Spinal cord (tissue), 10 donors: ENCODE data around the gene WSCD2. TPM values are rescaled to one million over a fixed set of nuclear protein-coding genes. Genes with fewer than 3 reads are reported as not detected.
A peak's percentile ranks its signal among the peaks of the same experiment; 100 is the strongest.

ENCODE experiments used
- DNase-seq, 6 donors: peaks; one replicate each; pipeline versions ENCODE4 v3.0.0 to v3.0.0-alpha.2; 2013 to 2015; ENCODE audit warnings: low spot score in 6 of 6, low read depth in 4 of 6
- H3K27ac ChIP-seq: one replicate; pipeline ENCODE4 v1.5.1; 2013; ENCODE audit warnings: low read depth, low read length, control low read depth
- H3K27me3 ChIP-seq: one replicate; pipeline ENCODE4 v1.6.1; 2013; ENCODE audit warnings: low read length; ENCODE audit not compliant: control insufficient read depth, insufficient read depth
- H3K36me3 ChIP-seq: one replicate; pipeline ENCODE4 v1.6.1; 2013; ENCODE audit warnings: low read length; ENCODE audit not compliant: control insufficient read depth, insufficient read depth
- H3K4me1 ChIP-seq: one replicate; pipeline ENCODE4 v1.6.1; 2013; ENCODE audit warnings: low read length; ENCODE audit not compliant: control insufficient read depth, insufficient read depth
- H3K4me3 ChIP-seq: one replicate; pipeline ENCODE4 v1.5.1; 2013; ENCODE audit warnings: low read depth, low read length, control low read depth
- H3K9me3 ChIP-seq: one replicate; pipeline ENCODE4 v1.6.1; 2013; ENCODE audit warnings: low read length; ENCODE audit not compliant: control insufficient read depth, insufficient read depth
- WGBS: methylation state at CpG from one replicate; pipeline ENCODE4 v1.1.5; 2013; ENCODE audit warnings: missing lambda C conversion rate; ENCODE audit not compliant: insufficient coverage; 5-methylcytosine and 5-hydroxymethylcytosine counted together
- long read RNA-seq, 4 donors: transcript quantifications; one replicate each; lab custom pipeline, GENCODE V29; 2026
- polyA plus RNA-seq, 2 donors: library from polyadenylated mRNA; unstranded; fragments of 120-200 nt; gene quantifications; one replicate each; pipeline ENCODE4 v1.2.1, GENCODE V29; 2013; ENCODE audit not compliant: insufficient read length in 2 of 2
- total RNA-seq, 2 donors: library from RNA; depleted of rRNA in 1 of 2; stranded (reverse); fragments of 120-200 nt in 1 of 2; fragments of >200 nt in 1 of 2; gene quantifications; one replicate each; pipeline versions ENCODE4 v1.2.3 to v1.2.4, GENCODE V29; 2013 to 2014
- donor health status: healthy.

Gene WSCD2
- total RNA-seq (10 to 100 TPM in 1 of 2 donors, 1 to 10 TPM in 1; 6.1 to 17.4 TPM), polyA plus RNA-seq (10 to 100 TPM; 11.6 to 12.0 TPM)
- long read RNA-seq, donor 1, full-length matches to known transcripts, result 1 of 1 reads
- long read RNA-seq, donor 1, partial matches to known transcripts, result 0 of 1 reads
- long read RNA-seq, donor 1, other reads (novel, unspliced or antisense), result 0 of 1 reads
- long read RNA-seq, donor 2, result 0 reads
- long read RNA-seq, donor 3, result 0 reads
- long read RNA-seq, donor 4, result 0 reads

GRCh38 chr12:108129017-108129812 lies at the start of gene WSCD2:
WSCD2 (plus strand) TSS chr12:108129288; CDS start chr12:108195833, 66,545 bp downstream.
- peaks cover 25% of the 10 kb centered on the region for H3K4me1 ChIP-seq
- H3K4me3 ChIP-seq, result peak within 1 kb of the TSS; percentile 57
- 3% methylated on average over 74 of the region's 74 CpGs for WGBS
- H3K36me3 ChIP-seq, result no peaks in the 10 kb centered on the region
- H3K27me3 ChIP-seq, result no peaks in the 10 kb centered on the region
- H3K27ac ChIP-seq, result peak within 1 kb of the TSS; percentile 64
- DNase-seq, result peak in 5 of 6 donors; percentile 55 to 95 (median 61)
- H3K9me3 ChIP-seq, result no peaks in the 10 kb centered on the region

- Histone ChIP-seq H3K36me3 (no peaks in the 10 kb centered on the region), H3K4me3 (no peak overlapping the region), H3K27ac (no peak overlapping the region), H3K9me3 (no peaks in the 10 kb centered on the region), H3K4me1 (peaks cover 7% of the 10 kb centered on the region), H3K27me3 (no peaks in the 10 kb centered on the region)
- no peak for DNase-seq
- WGBS, result 100% methylated on average over 1 of the region's 1 CpG
Measured at GRCh38 chr12:108079721-108080120, 49.4 kb upstream of the WSCD2 start.

- no peaks in the 10 kb centered on the region for H3K9me3 ChIP-seq
- WGBS, result 35% methylated on average over 4 of the region's 7 CpGs
- H3K36me3 ChIP-seq, result no peaks in the 10 kb centered on the region
- H3K4me1 ChIP-seq, result peaks cover 7% of the 10 kb centered on the region
- H3K27me3 ChIP-seq, result no peaks in the 10 kb centered on the region
- no peak overlapping the region for H3K4me3 ChIP-seq
- peak in 2 of 6 donors; percentile 11 to 80 for DNase-seq
- H3K27ac ChIP-seq, result no peak overlapping the region
Measured at GRCh38 chr12:108080363-108080762, 48.7 kb upstream of the WSCD2 start.

- no peak for DNase-seq
- no CpG with 5 or more reads among the region's 1 CpG for WGBS
- no peak overlapping the region for H3K27ac ChIP-seq
- no peaks in the 10 kb centered on the region for H3K27me3 ChIP-seq
- H3K9me3 ChIP-seq, result no peaks in the 10 kb centered on the region
- no peak overlapping the region for H3K4me3 ChIP-seq
- no peaks in the 10 kb centered on the region for H3K36me3 ChIP-seq
- peaks cover 3% of the 10 kb centered on the region for H3K4me1 ChIP-seq
Measured at GRCh38 chr12:108082485-108082884, 46.6 kb upstream of the WSCD2 start.

GRCh38 chr12:108087900-108088299 lies 41.2 kb upstream of the WSCD2 start:
- no peaks in the 10 kb centered on the region for H3K4me1 ChIP-seq
- no peak overlapping the region for H3K27ac ChIP-seq
- no peak for DNase-seq
- WGBS, result 100% methylated on average over 1 of the region's 1 CpG
- no peak overlapping the region for H3K4me3 ChIP-seq
- no peaks in the 10 kb centered on the region for H3K36me3 ChIP-seq
- no peaks in the 10 kb centered on the region for H3K9me3 ChIP-seq
- no peaks in the 10 kb centered on the region for H3K27me3 ChIP-seq

GRCh38 chr12:108090107-108090899 lies 38.8 kb upstream of the WSCD2 start:
- WGBS, result 68% methylated on average over 8 of the region's 13 CpGs
- DNase-seq, result no peak
- H3K27ac ChIP-seq, result no peak overlapping the region

GRCh38 chr12:108090932-108091678 lies 38.0 kb upstream of the WSCD2 start:
- DNase-seq, result no peak
- no peaks in the 10 kb centered on the region for H3K9me3 ChIP-seq
- WGBS, result 90% methylated on average over 5 of the region's 10 CpGs
- H3K4me3 ChIP-seq, result no peak overlapping the region
- no peaks in the 10 kb centered on the region for H3K4me1 ChIP-seq
- H3K27ac ChIP-seq, result no peak overlapping the region
- no peaks in the 10 kb centered on the region for H3K36me3 ChIP-seq
- no peaks in the 10 kb centered on the region for H3K27me3 ChIP-seq

More at GRCh38 chr12:108090107-108090899, 38.8 kb upstream of the WSCD2 start:
- H3K9me3 ChIP-seq, result no peaks in the 10 kb centered on the region
- H3K4me1 ChIP-seq, result no peaks in the 10 kb centered on the region
- no peak overlapping the region for H3K4me3 ChIP-seq
- H3K27me3 ChIP-seq, result no peaks in the 10 kb centered on the region
- H3K36me3 ChIP-seq, result no peaks in the 10 kb centered on the region

- Histone ChIP-seq H3K4me1 (no peaks in the 10 kb centered on the region), H3K36me3 (no peaks in the 10 kb centered on the region), H3K27me3 (no peaks in the 10 kb centered on the region), H3K4me3 (no peak overlapping the region), H3K27ac (no peak overlapping the region), H3K9me3 (no peaks in the 10 kb centered on the region)
- no peak for DNase-seq
- 82% methylated on average over 3 of the region's 4 CpGs for WGBS
Measured at GRCh38 chr12:108091679-108092051, 37.4 kb upstream of the WSCD2 start.

GRCh38 chr12:108093209-108093608 lies 35.9 kb upstream of the WSCD2 start:
- Histone ChIP-seq H3K36me3 (no peaks in the 10 kb centered on the region), H3K9me3 (no peaks in the 10 kb centered on the region), H3K27ac (no peak overlapping the region), H3K27me3 (no peaks in the 10 kb centered on the region), H3K4me3 (no peak overlapping the region), H3K4me1 (no peaks in the 10 kb centered on the region)
- WGBS, result 31% methylated on average over 2 of the region's 4 CpGs
- no peak for DNase-seq
